Smooth muscle cell (in vitro differentiated cells): ENCODE results near the gene NEMF. TPM values are rescaled to one million over a fixed set of nuclear protein-coding genes. Genes with fewer than 3 reads are reported as not detected.

ENCODE experiments used
- DNase-seq: peaks from one replicate; lab custom pipeline; 2025; ENCODE audit not compliant: unreplicated experiment; lab: John Stamatoyannopoulos, UW
- H2AFZ ChIP-seq: fragments of 200-600 bp; sonication (generic); 2 replicates; pipeline ENCODE4 v1.6.0; 2016; ENCODE audit warnings: antibody characterized with exemption, low read depth, mild to moderate bottlenecking
- H3F3A ChIP-seq: fragments of 200-600 bp; sonication (generic); 2 replicates; pipeline ENCODE4 v1.6.0; 2017; ENCODE audit warnings: antibody characterized with exemption, low read depth
- H3K27ac ChIP-seq: fragments of 200-600 bp; sonication (generic); 2 replicates; pipeline ENCODE4 v1.5.1; 2016; ENCODE audit warnings: low read depth, mild to moderate bottlenecking
- H3K27me3 ChIP-seq: fragments of 200-600 bp; sonication (generic); 2 replicates; pipeline ENCODE4 v1.6.1; 2016; ENCODE audit warnings: low read depth, mild to moderate bottlenecking
- H3K36me3 ChIP-seq: fragments of 200-600 bp; sonication (generic); 2 replicates; pipeline ENCODE4 v1.5.1; 2016; ENCODE audit warnings: low read depth
- H3K4me1 ChIP-seq: fragments of 200-600 bp; sonication (generic); 2 replicates; pipeline ENCODE4 v1.5.1; 2016; ENCODE audit warnings: low read depth
- H3K4me2 ChIP-seq: fragments of 200-600 bp; sonication (generic); 2 replicates; pipeline ENCODE4 v1.6.0; 2016; ENCODE audit warnings: mild to moderate bottlenecking
- H3K4me3 ChIP-seq: fragments of 200-600 bp; sonication (generic); 2 replicates; pipeline ENCODE4 v1.5.1; 2016; ENCODE audit warnings: mild to moderate bottlenecking
- H3K79me2 ChIP-seq: fragments of 200-600 bp; sonication (generic); 2 replicates; pipeline ENCODE4 v1.6.0; 2016; ENCODE audit warnings: low read depth, mild to moderate bottlenecking
- H3K9ac ChIP-seq: fragments of 200-600 bp; sonication (generic); 2 replicates; pipeline ENCODE4 v1.6.0; 2016; ENCODE audit warnings: low read depth
- H3K9me3 ChIP-seq: fragments of 200-600 bp; sonication (generic); replicated peaks from 2 replicates; pipeline ENCODE4 v1.5.1; 2016; ENCODE audit warnings: low read depth
- H4K20me1 ChIP-seq: fragments of 200-600 bp; sonication (generic); 2 replicates; pipeline ENCODE4 v1.6.0; 2016; ENCODE audit warnings: low read depth
- CTCF ChIP-seq: fragments of 200-600 bp; sonication (generic); IDR thresholded peaks from 2 replicates; pipeline ENCODE4 v1.5.1; 2017; ENCODE audit warnings: borderline replicate concordance, mild to moderate bottlenecking, antibody characterized with exemption; ENCODE audit not compliant: insufficient read depth, poor library complexity, severe bottlenecking
- WGBS: methylation state at CpG from one replicate; pipeline ENCODE4 v1.1.7; 2016; ENCODE audit warnings: low lambda C conversion rate; 5-methylcytosine and 5-hydroxymethylcytosine counted together
- polyA plus RNA-seq: library from polyadenylated mRNA; unstranded; fragments of >200 nt; fragmentation: Nextera tagmentation; extraction: Ambion mirVana; gene quantifications from 2 replicates; pipeline ENCODE4 v1.2.1, GENCODE V29; 2016
- total RNA-seq: library from RNA; depleted of rRNA; stranded (reverse); fragments of >200 nt; gene quantifications from 2 replicates; pipeline ENCODE4 v1.2.3, GENCODE V29; 2014

NEMF gene
- total and polyA plus RNA-seq, 2 experiments from 2014 or later: 41.2 TPM

GRCh38 chr14:49861699-49862088 is 9.1 kb upstream of the NEMF start:
- Histone ChIP-seq H2AFZ (peak overlapping the region; percentile 93), H3K27me3 (no peaks in the 10 kb centered on the region), H4K20me1 (no peaks in the 10 kb centered on the region), H3K9ac (peak overlapping the region; percentile 94), H3K79me2 (no peaks in the 10 kb centered on the region), H3K4me1 (peaks cover 12% of the 10 kb centered on the region), H3K27ac (peak overlapping the region; percentile 95), H3K4me3 (peak overlapping the region; percentile 68), H3K4me2 (peak overlapping the region; percentile 90), H3F3A (peaks cover 23% of the 10 kb centered on the region), H3K9me3 (no peaks in the 10 kb centered on the region), H3K36me3 (no peaks in the 10 kb centered on the region)
- no peak for TF ChIP-seq CTCF
- WGBS: under 1% methylated on average over 12 of the region's 12 CpGs
- DNase-seq: no peak

GRCh38 chr14:49860988-49861698 is 8.6 kb upstream of the NEMF start:
- Histone ChIP-seq H2AFZ (peak overlapping the region; percentile 93), H3K4me3 (peak overlapping the region; percentile 68), H3K4me1 (peaks cover 12% of the 10 kb centered on the region), H3K9me3 (no peaks in the 10 kb centered on the region), H3K9ac (peak overlapping the region; percentile 94), H3K27me3 (no peaks in the 10 kb centered on the region), H3K27ac (peak overlapping the region; percentile 95), H4K20me1 (no peaks in the 10 kb centered on the region), H3K36me3 (no peaks in the 10 kb centered on the region), H3K79me2 (no peaks in the 10 kb centered on the region), H3K4me2 (peak overlapping the region; percentile 90), H3F3A (peaks cover 23% of the 10 kb centered on the region)
- 28% methylated on average over 4 of the region's 4 CpGs for WGBS
- DNase-seq: no peak
- TF ChIP-seq CTCF: no peak

GRCh38 chr14:49858383-49858782 is 5.8 kb upstream of the NEMF start:
- no peak for TF ChIP-seq CTCF
- H3K4me3 ChIP-seq: no peak overlapping the region
- peaks cover 9% of the 10 kb centered on the region for H3K4me1 ChIP-seq
- no peaks in the 10 kb centered on the region for H3K27me3 ChIP-seq
- no peaks in the 10 kb centered on the region for H3K79me2 ChIP-seq
- no peak overlapping the region for H3K4me2 ChIP-seq
- H3K9me3 ChIP-seq: no peaks in the 10 kb centered on the region
- H3K9ac ChIP-seq: no peak overlapping the region
- no peaks in the 10 kb centered on the region for H4K20me1 ChIP-seq
- peaks cover 15% of the 10 kb centered on the region for H3F3A ChIP-seq
- H3K27ac ChIP-seq: no peak overlapping the region
- WGBS: 91% methylated on average over 3 of the region's 3 CpGs
- DNase-seq: no peak
- H2AFZ ChIP-seq: no peak overlapping the region
- no peaks in the 10 kb centered on the region for H3K36me3 ChIP-seq

- no peak overlapping the region for H3K4me3 ChIP-seq
- H3K9ac ChIP-seq: no peak overlapping the region
- WGBS: 76% methylated on average over 6 of the region's 6 CpGs
- no peak overlapping the region for H3K4me2 ChIP-seq
- H3K27ac ChIP-seq: peak overlapping the region; percentile 58
- peak overlapping the region; percentile 44 for H2AFZ ChIP-seq
- H3K79me2 ChIP-seq: peaks cover 2% of the 10 kb centered on the region
- DNase-seq: no peak
- TF ChIP-seq CTCF: no peak
- no peaks in the 10 kb centered on the region for H3K36me3 ChIP-seq
- H3K4me1 ChIP-seq: peaks cover 9% of the 10 kb centered on the region
- H4K20me1 ChIP-seq: no peaks in the 10 kb centered on the region
- H3K27me3 ChIP-seq: no peaks in the 10 kb centered on the region
- peaks cover 15% of the 10 kb centered on the region for H3F3A ChIP-seq
- no peaks in the 10 kb centered on the region for H3K9me3 ChIP-seq
Measured at GRCh38 chr14:49857427-49858003, 4.9 kb upstream of the NEMF start.
